ENCODE measurements around the gene NSMF. TPM values are rescaled to one million over a fixed set of nuclear protein-coding genes. Genes with fewer than 3 reads are reported as not detected.

Gene NSMF
- total RNA-seq, 1 experiment from 2014 or later, result 36.8 TPM

DNA sequence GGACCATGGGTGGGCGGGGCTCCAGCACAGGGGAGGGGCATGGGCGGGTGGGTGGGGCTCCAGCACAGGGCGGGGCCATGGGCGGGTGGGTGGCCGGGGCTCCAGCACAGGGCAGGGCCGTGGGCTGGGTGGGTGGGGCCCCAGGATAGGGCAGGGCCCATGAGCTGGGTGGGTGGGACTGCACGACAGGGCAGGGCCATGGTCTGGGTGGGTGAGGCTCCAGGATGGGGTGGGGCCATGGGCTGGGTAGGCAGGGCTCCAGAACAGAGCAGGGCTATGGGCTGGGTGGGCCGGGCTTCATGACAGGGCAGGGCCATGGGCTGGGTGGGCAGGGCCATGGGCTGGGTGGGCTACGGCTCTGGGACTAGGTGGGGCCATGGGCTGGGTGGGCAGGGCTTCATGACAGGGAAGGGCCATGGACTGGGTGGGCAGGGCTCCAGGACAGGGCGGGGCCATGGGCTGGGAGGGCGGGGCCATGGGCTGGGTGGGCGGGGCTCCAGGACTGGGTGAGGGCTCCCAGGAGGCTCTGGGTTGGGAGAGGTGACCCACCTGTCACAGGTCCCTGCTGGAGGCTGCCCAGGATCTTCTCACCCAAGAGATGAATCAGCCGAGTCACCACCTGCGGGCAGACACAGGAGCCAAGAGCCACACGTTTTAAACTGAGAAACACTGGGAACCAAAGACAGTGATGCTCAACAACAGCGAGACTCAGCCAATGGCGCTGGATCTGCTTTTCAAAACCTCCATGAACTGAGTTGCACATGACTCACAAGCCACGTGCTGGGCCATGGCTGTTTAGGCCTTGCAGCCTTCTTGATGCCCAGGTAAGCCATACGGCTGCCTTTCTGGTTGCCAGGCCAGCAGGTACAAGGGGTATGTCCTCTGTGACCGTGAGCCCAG, 33.6 kb upstream of the NSMF start:
- DNase-seq (ENCODE audit: extremely low read depth, low read depth), result no peak

DNA sequence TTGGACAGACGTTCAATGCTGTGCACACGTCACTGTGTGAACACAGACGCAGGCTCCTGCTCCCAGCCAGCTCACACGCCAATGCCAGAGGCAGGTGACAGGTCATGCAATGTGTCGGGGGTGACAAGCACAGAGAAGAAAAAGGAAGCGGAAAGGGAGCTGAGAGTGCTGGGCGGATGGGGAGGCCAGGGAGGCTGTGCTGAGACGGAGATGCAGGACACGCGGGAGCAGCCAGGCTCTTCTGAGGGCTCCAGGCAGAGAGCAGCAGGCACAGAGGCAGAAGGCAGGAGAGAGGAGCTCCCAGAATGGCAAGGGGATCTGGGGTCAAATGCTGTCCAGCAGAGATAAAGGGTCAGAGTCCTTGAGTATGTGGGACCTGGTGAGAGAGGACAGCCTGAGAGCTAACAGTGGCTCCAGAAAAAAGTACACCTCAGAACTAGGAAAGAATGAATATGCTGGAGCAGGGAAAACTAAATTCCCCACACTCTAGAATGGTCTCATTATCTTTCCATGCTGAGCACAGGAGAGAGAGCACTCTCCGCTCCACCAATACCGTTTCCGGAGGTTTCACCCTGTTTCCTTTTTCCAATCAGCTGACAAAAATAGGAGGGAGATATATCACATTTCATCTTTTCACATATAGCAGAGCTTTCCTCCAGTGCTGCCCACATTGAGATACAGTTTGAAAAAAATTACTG, 32.8 kb upstream of the NSMF start:
- no peak for DNase-seq (ENCODE audit: extremely low read depth, low read depth)

DNA sequence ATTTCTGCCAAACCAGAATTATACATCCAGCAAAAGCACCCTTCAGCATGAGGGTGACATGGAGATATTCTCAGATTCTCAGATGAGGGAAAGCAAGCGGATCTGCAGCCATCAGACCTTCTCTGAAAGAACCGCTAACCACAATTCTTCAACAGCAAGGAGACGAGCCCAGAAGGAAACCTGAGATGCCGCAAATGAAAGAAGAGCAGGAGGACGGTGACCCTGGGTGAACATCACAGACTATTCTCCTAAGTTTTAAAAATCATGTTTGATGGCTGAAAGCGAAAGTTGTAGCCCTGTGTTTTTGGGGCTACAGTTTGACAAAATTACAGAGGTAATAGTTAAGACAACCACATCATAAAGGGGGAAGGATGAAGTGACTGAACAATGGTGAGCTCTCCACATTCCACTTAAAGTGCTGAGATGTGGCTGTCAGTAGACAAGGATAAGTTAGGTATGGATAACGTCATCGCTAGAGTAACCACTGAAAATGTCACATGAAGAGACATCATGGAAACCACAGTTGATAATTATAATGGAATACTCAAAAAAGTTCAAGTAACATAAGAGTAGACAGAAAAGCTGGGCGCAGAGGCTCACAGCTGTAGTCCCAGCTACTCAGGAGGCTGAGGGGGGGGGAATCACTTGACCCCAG, 31.5 kb upstream of the NSMF start:
- no peak for DNase-seq (ENCODE audit: extremely low read depth, low read depth)

DNA sequence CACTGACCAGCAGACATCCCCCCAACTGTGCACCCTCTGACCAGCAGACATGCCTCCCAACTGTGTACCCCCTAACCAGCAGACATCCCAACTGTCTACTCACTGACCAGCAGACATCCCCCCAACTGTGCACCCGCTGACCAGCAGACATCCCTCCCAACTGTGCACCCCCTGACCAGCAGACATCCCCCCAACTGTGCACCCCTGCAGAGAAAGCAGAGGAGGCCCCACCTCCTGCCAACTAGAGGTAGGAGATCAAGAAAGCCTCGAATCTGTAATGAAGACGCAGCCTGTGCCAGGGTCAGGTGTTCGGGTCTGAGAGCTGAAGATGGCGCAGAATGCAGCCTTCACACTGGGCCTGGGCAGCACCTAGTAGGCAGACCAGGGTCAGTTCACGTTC, 29.8 kb upstream of the NSMF start:
- DNase-seq (ENCODE audit: extremely low read depth, low read depth), result no peak

DNA sequence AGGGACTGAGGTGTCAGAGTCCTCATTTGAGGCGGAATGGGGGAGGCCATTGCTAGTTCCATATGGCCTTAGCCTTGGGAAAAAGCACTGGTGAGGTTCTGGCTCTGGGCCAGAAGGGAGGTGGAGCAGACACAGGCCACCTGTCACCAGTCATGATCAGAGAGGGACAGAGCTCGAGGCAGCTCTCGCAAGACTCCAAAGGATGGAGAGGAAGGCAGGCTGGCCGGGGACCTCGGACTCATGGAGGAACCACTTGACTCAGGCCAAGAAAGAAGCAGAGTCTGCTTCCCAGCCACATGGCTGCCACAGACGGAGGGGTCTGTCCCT, 29.2 kb upstream of the NSMF start:
- DNase-seq (ENCODE audit: extremely low read depth, low read depth), result no peak

DNA sequence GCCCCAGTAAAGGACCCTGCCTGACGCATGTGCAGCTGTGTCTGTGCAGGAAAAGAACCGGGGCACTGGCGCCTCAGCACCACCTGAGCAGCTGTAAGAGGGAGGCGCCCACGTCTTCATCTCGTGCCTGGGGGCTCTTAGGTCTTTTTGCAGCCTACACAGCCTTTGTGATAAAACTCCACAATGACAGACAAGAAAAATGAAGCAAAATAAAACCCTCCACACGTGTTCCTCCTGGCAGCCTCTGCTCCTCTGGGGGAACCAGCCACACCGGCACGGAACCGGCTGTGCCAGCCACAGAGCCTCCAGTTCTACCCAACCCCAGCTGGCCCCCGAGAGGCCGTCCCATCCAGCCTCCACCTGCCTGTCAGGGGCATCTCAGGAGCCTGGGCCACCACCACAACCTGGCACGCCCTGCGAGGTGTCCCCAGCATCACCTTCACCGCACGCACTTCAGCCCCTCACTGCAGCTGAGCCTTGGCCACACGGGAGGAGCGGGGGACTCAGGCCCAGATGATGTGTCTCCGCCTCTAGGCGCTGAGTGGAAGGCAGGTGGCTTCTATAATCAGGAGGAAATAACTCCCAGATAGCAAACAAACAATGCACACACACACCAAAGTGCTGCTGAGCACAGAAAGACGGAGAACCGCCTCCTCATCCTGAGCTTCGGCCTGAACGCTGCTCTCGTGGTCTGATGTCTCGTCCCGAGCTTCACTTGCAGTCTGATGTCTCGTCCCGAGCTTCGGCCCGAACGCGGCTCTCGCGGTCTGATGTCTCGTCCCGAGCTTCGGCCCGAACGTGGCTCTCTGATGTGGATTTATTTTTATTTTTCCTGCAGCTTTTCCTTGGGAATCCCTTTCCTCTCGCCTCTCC, 28.6 kb upstream of the NSMF start:
- no peak for DNase-seq (ENCODE audit: extremely low read depth, low read depth)

DNA sequence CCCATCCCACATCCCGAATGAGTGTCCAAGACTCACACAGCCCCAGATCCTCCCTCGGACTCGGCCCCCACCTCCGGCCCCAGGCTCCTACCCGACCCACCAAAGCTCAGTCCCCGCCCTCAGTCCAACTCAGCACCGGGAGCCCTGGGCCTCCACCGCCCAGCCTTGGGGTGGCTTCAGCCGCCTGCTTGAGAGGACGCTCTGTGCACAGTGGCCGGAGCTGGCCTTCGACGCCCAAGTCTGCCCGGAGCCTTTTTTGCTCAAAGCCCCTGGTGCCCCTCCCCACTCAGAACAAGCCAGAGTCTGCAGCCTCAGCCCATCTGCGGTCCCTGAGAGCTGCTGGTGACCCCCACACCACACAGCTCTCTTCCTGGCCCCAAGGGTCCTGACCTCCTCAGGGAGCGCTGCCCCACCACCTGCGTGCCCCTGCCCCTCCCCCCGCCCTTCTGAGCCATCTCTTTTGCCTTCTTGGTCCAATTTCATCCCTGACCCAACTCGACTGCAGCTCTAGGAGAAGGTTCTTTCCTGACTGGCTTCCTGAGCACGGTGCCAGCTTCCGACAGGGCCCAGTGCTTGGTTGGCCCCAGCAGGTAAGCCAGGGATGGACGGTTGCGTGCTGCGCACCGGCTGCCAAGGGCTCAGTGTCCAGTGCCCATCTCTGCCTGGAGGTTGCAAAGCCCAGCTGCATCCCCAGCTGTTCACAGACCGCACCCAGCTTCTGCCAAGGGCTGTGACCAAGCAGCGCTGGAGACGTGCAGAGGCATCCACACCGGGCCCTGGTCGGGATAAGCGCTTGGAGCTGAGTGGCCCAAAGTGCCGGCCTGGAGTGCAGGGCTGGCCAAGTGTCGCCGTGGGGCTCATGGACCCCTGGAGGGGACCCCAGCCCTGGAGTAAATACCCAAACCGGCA, 27.7 kb upstream of the NSMF start:
- no peak for DNase-seq (ENCODE audit: extremely low read depth, low read depth)

DNA sequence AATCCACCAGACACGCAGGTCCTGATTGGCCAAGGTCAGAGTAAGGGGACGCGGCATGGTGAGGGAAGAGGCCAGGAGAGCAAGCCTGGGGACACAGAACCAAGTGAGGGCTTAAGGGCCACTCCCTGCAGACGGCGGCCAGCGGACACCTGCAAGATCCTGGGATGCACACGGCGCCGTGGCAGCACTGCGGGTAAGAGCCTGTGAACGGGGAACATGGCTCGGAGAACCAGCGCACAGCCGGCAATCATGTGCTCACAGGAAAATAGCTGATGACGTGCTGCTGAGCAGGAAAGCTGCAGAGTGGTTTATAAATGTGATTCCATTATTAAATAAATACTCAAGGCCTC, 27.0 kb upstream of the NSMF start:
- no peak for DNase-seq (ENCODE audit: extremely low read depth, low read depth)

DNA sequence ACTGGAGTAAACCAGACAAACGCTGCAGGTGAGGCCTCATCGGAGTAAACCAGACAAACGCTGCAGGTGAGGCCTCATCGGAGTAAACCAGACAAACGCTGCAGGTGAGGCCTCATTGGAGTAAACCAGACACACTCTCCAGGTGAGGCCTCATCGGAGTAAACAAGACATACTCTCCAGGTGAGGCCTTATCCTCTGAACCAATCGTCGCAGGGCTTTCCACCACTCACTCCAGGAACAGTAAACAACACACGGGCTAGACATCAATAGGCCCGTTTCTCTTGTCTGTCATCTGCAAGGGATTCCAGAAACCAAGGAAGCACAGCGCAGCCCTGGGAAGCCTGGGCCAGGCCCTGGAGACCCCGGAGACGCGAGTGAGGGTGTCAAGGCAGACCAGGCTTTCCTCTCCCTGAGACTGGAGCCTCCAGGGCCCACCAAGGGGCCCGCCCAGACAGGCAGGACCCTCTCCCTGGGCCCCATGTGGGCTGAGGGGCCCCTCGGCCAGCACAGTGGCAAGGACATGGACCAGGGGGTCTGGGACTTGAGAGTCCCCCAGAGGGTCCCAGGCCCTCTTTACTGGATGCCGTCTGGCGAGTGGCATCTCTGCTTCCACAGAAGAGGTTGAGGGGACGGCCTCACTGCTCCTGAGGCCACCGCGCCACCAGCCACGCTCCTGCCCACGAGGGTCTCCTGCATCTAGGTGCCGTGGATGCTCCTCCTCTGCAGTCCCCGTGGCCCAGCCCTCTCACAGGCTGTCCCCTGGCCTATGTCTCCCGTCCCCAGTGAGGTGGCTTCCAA, 26.4 kb upstream of the NSMF start:
- DNase-seq (ENCODE audit: extremely low read depth, low read depth), result no peak

DNA sequence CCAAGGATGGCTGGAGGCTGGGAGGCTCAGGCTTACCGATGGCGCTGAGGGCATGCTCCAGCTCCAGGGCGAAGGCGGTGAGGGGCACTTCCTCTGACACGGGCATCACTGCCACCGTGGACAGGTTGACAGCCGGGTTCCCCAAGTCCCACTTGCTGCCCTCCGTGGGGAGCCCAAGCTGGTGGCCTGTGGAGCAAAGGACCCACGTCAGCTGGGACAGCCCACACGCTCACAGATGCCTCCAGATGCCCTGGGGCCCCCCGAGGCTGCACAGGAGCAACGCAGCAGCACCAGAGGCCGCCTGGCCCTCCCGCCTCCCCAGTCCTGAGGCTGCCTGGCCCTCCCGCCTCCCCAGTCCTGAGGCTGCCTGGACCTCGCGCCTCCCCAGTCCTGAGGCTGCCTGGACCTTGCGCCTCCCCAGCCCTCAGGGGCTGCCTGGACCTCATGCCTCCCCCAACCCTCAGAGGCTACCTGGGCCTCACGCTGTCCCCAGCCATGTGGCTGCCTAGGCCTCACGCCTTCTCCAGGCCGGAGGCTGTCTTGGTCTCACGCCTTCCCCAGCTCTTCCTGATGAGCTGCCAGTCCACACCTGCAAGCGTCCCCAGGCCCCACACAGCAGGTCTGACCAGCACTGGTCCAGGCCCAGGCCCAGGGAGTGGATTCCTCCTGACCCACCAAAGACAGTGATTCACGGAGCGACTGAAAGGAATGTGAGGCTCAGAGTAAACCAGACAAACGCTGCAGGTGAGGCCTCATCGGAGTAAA, 25.6 kb upstream of the NSMF start:
- DNase-seq (ENCODE audit: extremely low read depth, low read depth), result no peak

DNA sequence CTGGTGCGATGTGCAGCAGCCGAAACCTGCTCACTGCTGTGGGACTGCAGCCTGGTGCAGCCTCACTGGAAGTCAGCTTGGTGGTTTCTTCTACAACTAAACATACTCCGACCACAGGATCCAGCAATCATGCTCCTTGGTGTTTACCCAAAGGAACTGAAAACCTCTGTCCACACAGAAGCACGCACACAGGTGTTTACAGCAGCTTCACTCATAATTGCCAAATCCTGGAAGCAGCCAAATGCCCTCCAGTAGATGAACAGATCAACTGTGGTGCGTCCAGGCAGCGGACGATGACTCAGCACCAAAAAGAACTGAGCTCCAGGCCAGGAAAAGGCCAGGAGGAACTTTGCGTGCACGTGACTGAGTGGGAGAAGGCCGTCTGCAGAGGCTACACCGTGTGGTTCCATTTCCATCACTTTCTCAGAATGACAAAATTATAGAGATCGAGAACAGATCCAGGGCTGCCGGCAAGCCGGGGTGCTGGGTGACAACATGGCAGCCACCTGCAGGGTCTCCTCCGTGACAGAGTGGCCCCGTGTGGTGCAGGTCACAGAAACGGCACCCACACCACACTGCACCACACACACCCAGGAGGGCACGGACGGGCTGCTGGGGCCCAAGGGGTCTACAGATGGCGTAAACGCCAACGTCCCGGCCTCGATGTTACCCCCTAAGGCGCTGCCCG, 23.1 kb upstream of the NSMF start:
- peak; percentile 45 for DNase-seq (ENCODE audit: extremely low read depth, low read depth)

DNA sequence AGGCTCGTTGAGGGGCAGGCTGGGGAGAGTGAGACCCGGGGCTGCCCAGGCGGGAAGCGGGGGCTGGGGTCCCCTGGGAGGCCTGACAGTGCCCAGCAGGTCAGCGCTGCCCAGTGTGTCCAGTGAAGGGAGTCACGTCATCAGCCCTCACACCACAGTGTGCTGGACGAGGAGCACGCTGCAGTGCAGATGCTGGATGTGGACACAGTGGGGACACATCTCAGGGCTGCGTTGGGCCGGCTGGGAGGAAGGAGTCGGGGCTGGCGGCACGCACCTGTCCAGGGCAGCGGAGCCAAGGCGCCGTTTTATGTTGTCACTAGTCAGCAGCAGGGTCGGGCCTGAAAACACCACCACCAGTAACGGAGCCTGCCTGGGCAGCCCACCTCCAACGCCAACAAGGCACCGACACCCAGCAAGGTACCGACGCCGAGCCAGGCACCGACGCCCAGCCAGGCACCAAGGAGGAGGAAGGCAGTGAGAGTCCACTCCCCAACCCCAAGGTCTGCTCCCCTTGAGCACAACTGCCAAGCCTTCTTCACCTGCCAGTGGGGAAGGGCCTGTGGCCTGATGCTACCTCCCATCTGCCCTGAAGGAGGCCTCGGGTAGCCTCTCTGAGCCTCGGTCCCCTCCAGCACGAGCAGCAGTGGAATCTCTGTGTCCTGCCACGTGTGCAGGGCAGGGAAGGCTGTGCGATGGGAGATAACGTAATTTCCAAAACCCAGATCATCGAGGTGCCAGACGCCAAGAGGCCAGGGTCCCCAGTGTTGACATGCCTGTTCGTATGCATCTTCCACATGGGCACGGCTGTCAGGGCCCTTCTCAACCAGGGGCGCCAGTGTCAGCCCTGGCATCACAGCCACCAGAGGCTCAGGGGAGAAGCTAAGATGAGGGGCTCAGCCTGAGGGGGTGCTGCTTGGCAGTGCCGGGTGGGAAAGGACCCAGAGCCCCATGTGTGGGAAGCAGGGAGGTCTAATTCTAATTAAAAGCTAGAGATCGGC, 21.9 kb upstream of the NSMF start:
- no peak for DNase-seq (ENCODE audit: extremely low read depth, low read depth)

DNA sequence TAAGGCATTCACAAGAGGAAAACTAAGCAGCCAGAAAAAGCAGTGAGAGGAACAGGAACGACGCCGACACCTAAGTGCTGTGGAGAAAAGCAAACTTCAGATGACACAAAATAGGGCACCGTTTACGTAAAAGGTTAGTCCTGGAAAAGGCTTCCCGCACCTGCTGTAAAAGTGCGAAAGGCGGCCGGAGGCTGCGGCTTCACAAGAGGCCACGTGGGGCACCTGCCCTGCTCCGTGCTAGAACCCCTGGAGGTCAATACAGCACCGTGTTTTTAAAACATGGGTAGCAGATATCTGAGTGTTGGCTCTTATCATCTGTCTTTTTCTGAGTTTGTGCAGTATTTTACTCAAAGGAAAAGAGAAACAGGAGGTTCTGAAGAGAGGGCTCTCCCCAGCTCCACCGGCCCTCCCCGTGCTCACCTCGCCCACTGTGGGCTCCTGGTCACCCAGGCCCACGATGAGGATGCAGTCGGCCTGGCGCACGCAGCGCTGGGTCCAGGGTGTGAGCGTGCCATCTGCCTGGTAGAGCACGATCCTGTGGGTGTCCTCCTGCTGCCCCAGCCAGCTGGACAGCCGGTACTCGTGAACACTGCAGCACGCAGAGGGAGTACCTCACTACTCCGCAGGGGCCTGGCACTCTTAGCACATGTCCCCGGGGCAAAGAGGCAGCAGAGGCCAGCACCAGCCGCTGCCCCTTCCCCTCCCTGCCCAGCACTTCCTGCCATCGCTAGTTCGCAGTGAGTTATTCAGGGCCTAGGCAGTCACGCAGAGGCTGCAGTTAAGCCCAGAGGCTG, 21.0 kb upstream of the NSMF start:
- DNase-seq (ENCODE audit: extremely low read depth, low read depth), result no peak

DNA sequence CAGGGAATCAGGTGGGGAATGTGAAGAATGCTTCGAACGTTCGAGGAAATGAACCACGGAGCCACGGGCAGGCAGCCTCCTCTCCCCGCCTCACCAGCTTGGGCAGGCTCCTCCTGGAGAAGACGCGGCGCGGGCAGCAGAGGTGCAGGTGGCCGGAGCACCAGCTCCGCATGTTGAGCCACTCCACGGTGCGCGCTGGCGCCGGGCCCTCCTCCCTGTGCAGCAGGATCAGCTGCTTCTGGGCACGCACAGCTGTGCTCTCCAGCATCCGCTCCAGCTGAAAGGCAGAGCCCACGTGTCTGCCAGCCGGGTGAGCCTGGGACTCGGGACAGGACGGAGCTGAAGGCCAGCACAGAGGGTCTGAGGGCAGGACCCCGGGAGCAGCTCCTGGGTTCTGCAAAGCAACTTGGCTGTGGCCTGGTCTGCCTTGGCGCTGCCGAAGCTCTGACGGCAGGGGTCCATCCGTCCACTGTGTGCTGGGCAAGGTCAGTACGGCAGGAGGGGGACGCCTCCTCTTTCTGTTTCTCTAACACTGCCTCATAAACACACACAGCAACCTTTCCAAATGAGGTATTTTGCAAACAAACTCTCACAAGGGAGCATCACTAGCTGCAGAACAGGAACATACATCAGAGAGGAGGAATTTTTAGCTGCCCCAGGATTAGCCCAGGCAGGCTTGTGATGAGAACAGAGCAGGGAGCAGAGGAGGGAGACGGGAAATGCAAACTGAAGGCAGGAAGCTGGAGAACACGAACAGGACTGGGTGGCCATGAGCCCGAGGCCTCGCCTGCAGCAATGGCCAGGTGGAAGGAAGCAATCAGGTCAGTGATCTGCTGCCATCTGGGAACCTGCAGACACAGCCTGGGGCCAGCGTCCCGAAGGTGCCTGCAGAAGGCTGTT, 20.1 kb upstream of the NSMF start:
- DNase-seq (ENCODE audit: extremely low read depth, low read depth), result no peak

DNA sequence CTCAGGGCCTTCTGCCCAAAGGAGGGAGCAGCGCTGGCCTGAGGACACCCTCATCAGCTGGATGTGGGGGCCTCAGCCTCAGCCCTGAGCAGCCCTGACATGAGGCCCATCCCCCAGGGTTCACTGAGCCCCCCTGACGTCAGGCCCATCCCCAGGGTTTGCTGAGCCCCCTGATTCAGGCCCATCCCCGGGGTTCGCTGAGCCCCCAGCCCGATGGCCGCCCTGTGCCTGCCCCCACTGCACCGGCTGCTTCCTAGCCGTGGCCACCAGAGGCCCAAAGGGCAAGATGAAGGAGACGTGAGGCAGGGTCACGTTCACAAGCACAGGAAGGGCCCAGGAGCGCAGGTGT, 19.5 kb upstream of the NSMF start:
- DNase-seq (ENCODE audit: extremely low read depth, low read depth), result no peak
